A673 (cell line): ENCODE data around the gene CFLAR.
"Not testable (repeated sequence)": the region's sequence is repeated elsewhere in the genome, so short reads cannot be mapped to it uniquely, and the experiment has no call there.

Experiments used
- CTCF ChIP-seq: fragments of 300-800, 200-600 bp; sonication (generic); conservative IDR thresholded peaks from 2 replicates; pipeline ENCODE4 v1.5.1; 2017; ENCODE audit warnings: low read depth, mild to moderate bottlenecking, antibody characterized with exemption, low read length, moderate library complexity, mixed read lengths
- EZH2 ChIP-seq: fragments of 200-600 bp; sonication (generic); IDR thresholded peaks from 2 replicates; pipeline ENCODE4 v1.6.1; 2017; ENCODE audit warnings: borderline replicate concordance, low read depth, mild to moderate bottlenecking, mixed read lengths, antibody characterized with exemption, low read length; ENCODE audit not compliant: poor library complexity, severe bottlenecking

- TF ChIP-seq EZH2, CTCF: not testable (repeated sequence)
These were observed 23.2 kb downstream of the CFLAR start for GRCh38 chr2:201138986-201139781.
